Pancreas (tissue), 10 donors: ENCODE data around the gene PPM1A. TPM values are rescaled to one million over a fixed set of nuclear protein-coding genes. Genes with fewer than 3 reads are reported as not detected.

Source experiments
- ATAC-seq, 4 donors: fragments of 200-7000 bp; cut with Tn5 transposase; one replicate each; pipeline versions ENCODE4 v1.8.0 to v1.9.1; 2020; ENCODE audit warnings: mild to moderate bottlenecking in 4 of 4, moderate library complexity in 4 of 4
- DNase-seq, 6 donors: peaks; one replicate each; pipeline ENCODE4 v3.0.0-alpha.2; 2020
- FAIRE-seq: peaks from 2 replicates; lab custom pipeline; 2012; peaks lifted over from hg19 to GRCh38; lab: Jason Lieb, UNC
- H3K27ac ChIP-seq, 4 donors: fragments of 200-600 bp; sonication (generic); 1 replicate in 3 of 4; 2 replicates in 1 of 4; pipeline versions ENCODE4 v1.5.0 to v1.8.0; 2020
- H3K27me3 ChIP-seq, 4 donors: fragments of 200-600 bp; one replicate each; pipeline ENCODE4 v1.8.0; 2021
- H3K36me3 ChIP-seq, 3 donors: fragments of 200-600 bp; sonication (generic) in 1 of 3; one replicate each; pipeline versions ENCODE4 v1.5.0 to v1.8.0; 2020 to 2021
- H3K4me1 ChIP-seq, 3 donors: fragments of 200-600 bp; one replicate each; pipeline ENCODE4 v1.8.0; 2021
- H3K4me3 ChIP-seq, 4 donors: fragments of 200-600 bp; sonication (generic) in 2 of 4; one replicate each; pipeline versions ENCODE4 v1.5.0 to v1.8.0; 2020 to 2021
- H3K9me3 ChIP-seq, 4 donors: fragments of 200-600 bp; one replicate each; pipeline ENCODE4 v1.8.0; 2021
- WGBS, 2 donors: extraction: QIAGEN DNeasy Blood & Tissue Kit; methylation state at CpG; one replicate each; pipeline ENCODE4 v1.1.7; 2013; 5-methylcytosine and 5-hydroxymethylcytosine counted together
- intact Hi-C, 3 donors: fragments of 100-400 bp; cut with DNase I; formaldehyde crosslinking; loops; one replicate each; pipeline versions ENCODE4 v1.11.1 to v1.14.2; 2022
- polyA plus RNA-seq, 2 donors: library from polyadenylated mRNA; stranded (reverse); fragments of 200-250 nt; gene quantifications; one replicate each; pipeline ENCODE4 v1.2.3, GENCODE V29; 2013
- total RNA-seq, 6 donors: library from RNA; stranded (reverse); fragmentation: NEBNext Ultra II Directional in 4 of 6; extraction: Animal tissue kit (Norgen Biotek cat#: 25700) in 4 of 6; gene quantifications; one replicate each; pipeline versions ENCODE4 v1.2.1 to v1.2.4, GENCODE V29; 2021 to 2023
- TF ChIP-seq, protein P1 (sequence below), 4 donors: fragments of 200-600 bp; sonication (generic) in 3 of 4; IDR thresholded peaks; one replicate each; pipeline versions ENCODE4 v1.5.0 to v1.8.0; 2021; ENCODE audit warnings: antibody characterized with exemption in 4 of 4
- donor health status: healthy with polysubstance abuse.
- donor health status: DM: no; HTN: no; CAD: no; lungs with moderate emphysema.
- donor health status: DM: no; HTN: no; CAD: no.
- donor health status: control.
- donor health status: control.
- donor health status: Bipolar disorder and iron deficiency.
- donor health status: DM: yes; HTN: yes; CAD: no.
- donor health status: DM: no; HTN: no; CAD: no.
- donor health status: DM: no; HTN: no; CAD: no.
- donor health status: DM: yes; HTN: yes; CAD: no.

PPM1A gene
- total and polyA plus RNA-seq, 8 donors: 10.0 to 32.3 (median 23.7) TPM

DNA sequence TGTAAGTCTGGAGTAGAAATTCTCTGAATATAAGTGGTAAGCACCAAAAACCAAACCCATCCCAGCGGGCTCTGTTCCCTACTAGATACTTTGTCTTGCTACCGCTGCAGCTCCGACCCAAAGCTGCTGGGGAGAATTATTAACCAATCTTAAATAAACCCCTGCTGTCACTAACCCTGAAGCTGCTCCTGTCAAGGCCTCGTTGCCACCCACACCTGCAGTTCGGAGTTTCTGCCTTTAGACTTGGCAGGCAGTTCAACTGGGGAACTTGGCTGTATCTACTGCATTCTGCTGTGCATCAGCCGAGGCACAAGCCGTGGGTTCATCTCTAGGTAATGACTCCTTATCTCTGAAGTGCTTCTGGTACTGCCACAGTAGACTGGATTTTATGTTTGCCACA lies 55.5 kb downstream of the PPM1A start:
- ATAC-seq: peak; percentile 86 to 98 (median 94)
- DNase-seq: peak; percentile 48 to 69 (median 64)
- WGBS, 2 donors: 9 to 10% methylated on average over 7 of the region's 7 CpGs

DNA sequence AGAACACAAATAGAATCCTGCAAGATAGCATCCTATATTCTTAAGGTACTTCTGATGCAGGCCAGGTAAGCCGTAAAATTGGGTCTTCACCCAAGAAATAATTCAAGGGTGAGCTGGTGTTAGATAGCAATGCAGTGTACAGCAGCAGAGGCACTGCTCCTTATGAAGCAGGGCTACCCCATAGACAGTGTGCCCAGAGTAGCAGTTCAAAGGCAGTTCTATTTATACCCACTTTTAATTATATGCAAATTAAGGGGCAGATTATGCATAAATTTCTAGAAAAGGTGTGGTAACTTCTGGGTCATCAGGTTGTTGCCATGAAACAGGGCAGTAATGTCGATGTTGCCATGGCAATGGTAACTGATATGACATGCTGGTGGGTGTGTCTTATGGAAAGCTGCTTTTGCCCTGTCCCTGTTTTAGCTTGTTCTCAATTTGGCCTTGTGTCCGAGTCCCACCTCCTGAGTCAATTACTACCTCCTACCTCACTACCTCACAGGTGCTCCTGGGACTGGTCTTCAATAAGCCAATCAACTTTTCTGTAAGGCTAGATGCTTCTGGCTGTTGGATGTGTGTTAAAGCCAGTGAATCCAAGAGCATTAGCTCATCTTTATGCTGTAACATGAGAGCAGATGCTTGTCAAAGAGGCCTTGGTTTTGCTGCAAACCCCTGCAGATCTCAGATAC lies 61.0 kb downstream of the PPM1A start:
- 76 to 79% methylated on average over 3 of the region's 3 CpGs for WGBS, 2 donors
- no peaks in the 10 kb centered on the region for H3K9me3 ChIP-seq
- H3K27ac ChIP-seq: no peak overlapping the region
- DNase-seq (no peak), ATAC-seq (no peak), FAIRE-seq (no peak)
- H3K27me3 ChIP-seq: no peaks in the 10 kb centered on the region
- H3K4me1 ChIP-seq: no peaks in the 10 kb centered on the region
- TF ChIP-seq, protein P1, sequence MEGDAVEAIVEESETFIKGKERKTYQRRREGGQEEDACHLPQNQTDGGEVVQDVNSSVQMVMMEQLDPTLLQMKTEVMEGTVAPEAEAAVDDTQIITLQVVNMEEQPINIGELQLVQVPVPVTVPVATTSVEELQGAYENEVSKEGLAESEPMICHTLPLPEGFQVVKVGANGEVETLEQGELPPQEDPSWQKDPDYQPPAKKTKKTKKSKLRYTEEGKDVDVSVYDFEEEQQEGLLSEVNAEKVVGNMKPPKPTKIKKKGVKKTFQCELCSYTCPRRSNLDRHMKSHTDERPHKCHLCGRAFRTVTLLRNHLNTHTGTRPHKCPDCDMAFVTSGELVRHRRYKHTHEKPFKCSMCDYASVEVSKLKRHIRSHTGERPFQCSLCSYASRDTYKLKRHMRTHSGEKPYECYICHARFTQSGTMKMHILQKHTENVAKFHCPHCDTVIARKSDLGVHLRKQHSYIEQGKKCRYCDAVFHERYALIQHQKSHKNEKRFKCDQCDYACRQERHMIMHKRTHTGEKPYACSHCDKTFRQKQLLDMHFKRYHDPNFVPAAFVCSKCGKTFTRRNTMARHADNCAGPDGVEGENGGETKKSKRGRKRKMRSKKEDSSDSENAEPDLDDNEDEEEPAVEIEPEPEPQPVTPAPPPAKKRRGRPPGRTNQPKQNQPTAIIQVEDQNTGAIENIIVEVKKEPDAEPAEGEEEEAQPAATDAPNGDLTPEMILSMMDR (IDR thresholded peaks at IDR 0.05): no peak
- H3K36me3 ChIP-seq: no peaks in the 10 kb centered on the region
- no peak overlapping the region for H3K4me3 ChIP-seq
- intact Hi-C loops: no loop called here

More for the DNA sequence above, 55.5 kb downstream of the PPM1A start:
- no peak overlapping the region for H3K4me3 ChIP-seq
- no peak for FAIRE-seq
- intact Hi-C loops: no loop called here
- H3K27ac ChIP-seq: no peak overlapping the region
- H3K9me3 ChIP-seq: no peaks in the 10 kb centered on the region
- no peaks in the 10 kb centered on the region for H3K27me3 ChIP-seq
- TF ChIP-seq, protein P1 (IDR thresholded peaks at IDR 0.05): no peak
- peaks cover 0 to 11% (median 5%) of the 10 kb centered on the region in 3 donors for H3K4me1 ChIP-seq
- no peaks in the 10 kb centered on the region for H3K36me3 ChIP-seq

DNA sequence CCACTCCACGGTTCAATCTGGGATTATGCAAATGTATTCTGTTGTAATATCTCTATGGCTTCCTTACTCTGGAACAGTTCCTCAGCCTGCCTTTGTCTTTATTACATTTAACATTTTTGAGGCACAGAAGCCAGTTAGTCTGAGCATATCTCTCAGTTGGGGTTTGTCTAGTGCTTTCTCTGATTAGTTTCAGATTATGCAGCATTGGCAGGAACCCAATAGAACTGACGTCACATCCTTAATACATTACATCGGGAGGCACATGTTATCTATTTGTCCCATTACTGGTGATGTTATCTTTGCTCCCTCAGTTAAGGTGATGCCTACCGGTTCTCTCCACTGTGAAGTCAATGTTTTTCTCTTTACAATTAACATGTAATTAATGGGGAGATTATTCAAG lies 62.4 kb downstream of the PPM1A start:
- Histone ChIP-seq H3K9me3 (no peaks in the 10 kb centered on the region), H3K27me3 (no peaks in the 10 kb centered on the region), H3K4me3 (no peak overlapping the region), H3K4me1 (no peaks in the 10 kb centered on the region), H3K27ac (no peak overlapping the region), H3K36me3 (no peaks in the 10 kb centered on the region)
- no peak for FAIRE-seq
- TF ChIP-seq, protein P1 (IDR thresholded peaks at IDR 0.05): no peak
- DNase-seq: no peak
- 13 to 16% methylated on average over 4 of the region's 4 CpGs for WGBS, 2 donors
- intact Hi-C loops: no loop called here
- peak in 2 of 4 donors; percentile 11 to 26 for ATAC-seq

DNA sequence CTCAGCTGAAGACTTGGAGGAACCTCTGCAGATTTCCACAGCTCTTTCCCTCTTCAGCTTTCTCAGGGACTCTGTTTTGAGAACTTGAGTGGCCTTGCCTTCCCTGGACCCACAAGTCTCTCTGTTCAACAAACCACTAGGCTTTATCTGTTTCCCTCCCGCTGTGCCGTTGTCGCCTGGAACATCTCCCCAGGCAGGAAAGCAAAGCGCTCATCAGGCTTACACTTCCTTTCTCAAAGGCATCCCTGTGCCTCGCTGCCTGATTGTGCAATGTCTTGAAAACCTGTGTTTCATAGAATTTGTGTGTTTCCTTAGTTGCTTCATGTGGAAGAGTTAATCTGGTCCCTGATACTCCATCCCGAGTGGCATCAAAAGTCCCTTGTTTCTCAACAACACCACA lies 64.1 kb downstream of the PPM1A start:
- no peak for ATAC-seq
- no peak for DNase-seq
- no peak for FAIRE-seq
- 76 to 87% methylated on average over 6 of the region's 6 CpGs for WGBS, 2 donors
- TF ChIP-seq, protein P1 (IDR thresholded peaks at IDR 0.05): no peak
- intact Hi-C loops: no loop called here
- H3K27me3 ChIP-seq: no peaks in the 10 kb centered on the region
- H3K4me3 ChIP-seq: no peak overlapping the region
- H3K36me3 ChIP-seq: no peaks in the 10 kb centered on the region
- H3K27ac ChIP-seq: no peak overlapping the region
- H3K4me1 ChIP-seq: no peaks in the 10 kb centered on the region
- H3K9me3 ChIP-seq: no peaks in the 10 kb centered on the region
